ENCODE results near the gene ADAM33.

The ADAM33 gene, protein sequence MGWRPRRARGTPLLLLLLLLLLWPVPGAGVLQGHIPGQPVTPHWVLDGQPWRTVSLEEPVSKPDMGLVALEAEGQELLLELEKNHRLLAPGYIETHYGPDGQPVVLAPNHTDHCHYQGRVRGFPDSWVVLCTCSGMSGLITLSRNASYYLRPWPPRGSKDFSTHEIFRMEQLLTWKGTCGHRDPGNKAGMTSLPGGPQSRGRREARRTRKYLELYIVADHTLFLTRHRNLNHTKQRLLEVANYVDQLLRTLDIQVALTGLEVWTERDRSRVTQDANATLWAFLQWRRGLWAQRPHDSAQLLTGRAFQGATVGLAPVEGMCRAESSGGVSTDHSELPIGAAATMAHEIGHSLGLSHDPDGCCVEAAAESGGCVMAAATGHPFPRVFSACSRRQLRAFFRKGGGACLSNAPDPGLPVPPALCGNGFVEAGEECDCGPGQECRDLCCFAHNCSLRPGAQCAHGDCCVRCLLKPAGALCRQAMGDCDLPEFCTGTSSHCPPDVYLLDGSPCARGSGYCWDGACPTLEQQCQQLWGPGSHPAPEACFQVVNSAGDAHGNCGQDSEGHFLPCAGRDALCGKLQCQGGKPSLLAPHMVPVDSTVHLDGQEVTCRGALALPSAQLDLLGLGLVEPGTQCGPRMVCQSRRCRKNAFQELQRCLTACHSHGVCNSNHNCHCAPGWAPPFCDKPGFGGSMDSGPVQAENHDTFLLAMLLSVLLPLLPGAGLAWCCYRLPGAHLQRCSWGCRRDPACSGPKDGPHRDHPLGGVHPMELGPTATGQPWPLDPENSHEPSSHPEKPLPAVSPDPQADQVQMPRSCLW

DNA sequence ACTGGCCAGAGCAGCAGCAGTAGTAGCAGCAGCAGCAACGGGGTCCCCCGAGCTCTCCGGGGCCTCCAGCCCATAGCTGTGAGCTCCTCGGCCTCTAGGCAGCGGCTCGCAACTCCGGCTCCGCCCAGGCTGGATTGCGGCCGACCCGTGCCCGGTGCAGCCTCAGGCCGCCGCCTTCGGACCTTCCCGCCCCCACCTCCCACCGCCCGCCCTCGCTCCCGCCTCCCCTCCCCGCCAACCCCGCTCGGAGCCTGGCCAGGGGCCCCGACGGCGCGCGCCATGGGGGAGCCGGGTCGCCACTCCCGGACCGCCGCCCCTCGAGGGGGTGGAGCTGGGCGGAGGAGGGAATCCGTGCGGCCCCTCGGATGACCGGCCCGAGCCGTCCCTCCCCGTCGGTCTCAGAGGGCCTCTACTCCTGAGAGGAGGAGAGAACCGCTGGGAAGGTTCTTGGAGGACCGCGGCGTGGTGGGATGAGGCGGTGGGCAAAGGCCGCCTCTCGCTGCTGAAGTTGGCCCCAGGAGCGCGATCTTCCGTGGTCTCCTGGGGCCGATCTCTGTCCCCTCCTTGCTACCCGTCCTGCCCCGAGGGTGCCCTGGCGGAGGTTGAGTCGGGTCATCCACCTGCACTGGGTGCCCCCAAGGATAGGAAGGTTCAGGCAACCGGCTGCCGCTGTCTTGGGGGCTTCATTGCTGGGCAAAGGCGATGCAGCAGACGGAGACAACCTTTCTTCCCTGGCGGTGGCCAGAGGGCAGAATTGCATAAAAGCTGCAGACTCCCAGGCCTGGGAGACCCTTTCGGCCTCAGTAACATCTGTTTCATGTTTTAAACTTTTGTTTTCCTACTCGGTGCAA, at the start of gene ADAM33:
TSS of gene ADAM33 (minus strand) at position 80 of the 851 bp plus-strand sequence. CDS start at position 74, 6 bp downstream.
- DNase-seq (ENCODE audit: low read depth, low spot score), result no peak

DNA sequence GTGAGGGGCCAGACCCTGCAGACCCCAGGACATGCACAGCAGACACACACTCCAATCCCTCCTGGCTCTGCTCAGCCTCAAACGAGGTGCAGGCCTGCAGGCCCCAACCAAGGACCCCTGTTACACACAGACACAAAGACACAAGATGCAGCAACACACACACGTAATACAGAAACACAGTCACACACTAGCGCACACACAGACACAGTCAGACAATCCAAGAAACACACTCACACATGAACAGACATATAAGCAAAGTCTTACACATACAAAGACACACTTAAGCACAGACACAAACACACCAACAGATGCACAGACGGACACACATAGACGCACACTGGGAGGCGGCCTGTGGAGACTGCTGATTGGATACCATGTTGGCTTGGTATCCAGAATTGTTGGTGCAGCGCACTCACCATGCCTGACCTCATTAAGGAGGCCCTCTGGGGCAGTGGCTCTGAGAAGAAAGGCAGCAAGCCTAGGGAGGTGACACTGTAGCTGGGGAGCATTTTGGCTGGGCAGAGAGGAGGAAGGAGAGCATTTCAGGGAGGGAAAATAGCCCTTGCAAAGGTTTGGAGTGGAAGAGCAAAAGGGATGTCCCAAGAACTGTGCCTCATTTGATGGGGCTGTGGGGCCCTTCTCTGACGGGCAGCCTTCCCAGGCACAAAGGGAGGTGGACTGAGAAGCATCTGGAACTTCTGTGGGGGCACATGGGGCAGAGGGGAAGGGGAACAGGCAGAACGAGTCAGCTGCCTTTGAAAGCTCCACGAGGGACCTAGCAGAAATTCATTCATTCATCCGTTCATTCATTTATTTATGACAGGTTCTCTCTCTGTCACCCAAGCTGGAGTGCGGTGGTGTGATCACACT, 49.2 kb upstream of the ADAM33 start:
- no peak for DNase-seq (ENCODE audit: low read depth, low spot score)

DNA sequence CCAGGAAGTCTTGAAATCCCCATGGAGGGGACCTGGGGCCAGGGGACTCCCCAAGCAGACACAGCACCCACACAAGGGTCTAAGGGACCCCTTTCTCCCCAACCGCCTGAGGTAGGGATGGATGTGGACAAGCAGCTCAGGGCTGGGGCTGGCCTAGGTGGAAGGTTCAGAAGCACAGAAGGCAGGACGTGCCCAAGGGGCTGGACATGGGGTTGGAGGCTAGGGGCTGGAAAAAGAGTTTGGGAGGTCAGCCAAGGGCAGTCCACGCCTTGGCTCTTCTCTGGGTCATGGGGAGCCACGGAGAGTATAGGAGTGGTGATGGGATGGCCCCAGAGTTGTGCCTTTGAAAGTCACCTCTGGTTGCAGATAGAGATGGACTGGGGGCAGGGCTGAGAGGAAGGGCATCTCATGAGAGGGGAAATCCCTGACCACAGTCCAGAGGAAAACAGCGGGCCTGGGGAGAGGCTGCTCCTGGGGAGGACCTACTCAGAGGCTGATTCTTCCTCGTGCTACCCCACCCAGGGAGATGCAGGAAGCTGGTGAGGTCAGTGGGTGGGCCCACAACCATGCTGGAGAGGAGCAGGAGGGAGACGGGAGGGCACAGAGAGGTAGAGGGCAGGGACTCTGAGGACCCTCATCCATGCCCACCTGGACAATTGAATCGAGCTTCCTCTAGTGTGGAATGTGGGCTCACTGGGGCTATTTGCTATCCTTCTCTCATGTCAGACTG, 48.2 kb upstream of the ADAM33 start:
- DNase-seq (ENCODE audit: low read depth, low spot score), result no peak

DNA sequence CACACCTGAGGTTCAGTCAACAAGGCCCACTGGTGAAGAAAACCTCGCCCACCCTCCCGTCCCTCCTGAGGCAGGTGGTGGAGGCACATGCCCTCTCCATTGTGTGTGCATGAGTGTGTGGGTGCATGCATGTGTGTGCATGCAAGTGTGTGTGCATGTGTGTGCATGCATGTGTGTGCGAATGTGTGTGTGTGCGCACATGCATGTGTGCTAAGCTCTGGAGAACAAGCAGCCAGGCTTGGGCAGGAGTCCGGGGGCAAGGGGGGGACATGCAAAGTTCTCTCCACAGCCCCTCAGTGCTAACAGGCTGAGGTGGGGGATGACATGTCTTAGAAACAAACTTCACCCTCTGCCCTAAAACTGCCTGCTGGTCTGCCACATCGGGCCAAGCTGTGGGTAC, 47.6 kb upstream of the ADAM33 start:
- no peak for DNase-seq (ENCODE audit: low read depth, low spot score)

DNA sequence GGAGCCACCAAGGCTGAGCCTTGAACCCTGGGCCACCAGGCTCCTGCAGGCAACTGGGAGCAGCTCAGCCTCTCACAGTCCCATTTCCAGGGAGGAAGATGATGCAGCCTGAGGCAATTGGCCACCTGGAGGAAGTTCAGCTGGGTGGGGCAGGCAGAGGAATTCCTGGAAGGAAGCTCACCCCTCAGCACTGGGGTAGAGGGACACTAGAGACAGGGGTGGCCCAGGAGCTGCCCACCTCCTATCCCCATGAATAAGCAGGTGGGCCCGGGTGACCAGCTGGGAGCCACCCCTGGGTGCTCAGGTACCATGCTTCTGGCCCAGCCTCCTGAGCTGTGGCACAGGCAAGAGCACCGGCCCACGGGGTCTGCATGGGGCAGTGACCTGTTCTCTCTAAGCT, 47.1 kb upstream of the ADAM33 start:
- DNase-seq (ENCODE audit: low read depth, low spot score), result no peak

DNA sequence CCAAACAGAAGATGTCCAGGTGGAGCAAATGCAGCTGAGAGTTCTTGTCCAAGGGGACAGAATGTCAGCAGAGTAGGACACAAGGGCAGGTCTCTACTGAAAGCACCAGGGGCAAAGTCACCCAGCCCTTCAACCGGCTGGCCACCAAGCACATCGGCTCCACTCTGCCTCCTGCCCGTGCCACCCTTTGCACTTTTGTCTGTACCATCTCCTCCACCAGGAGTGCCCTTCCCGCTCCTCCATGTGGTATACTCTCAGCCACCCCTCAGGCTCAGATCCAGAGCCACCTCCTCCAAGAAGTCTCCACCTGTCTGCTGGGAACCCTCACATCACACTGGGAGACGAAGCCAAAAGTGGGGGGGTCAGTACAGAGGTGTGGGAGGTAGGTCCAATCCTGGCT, 46.5 kb upstream of the ADAM33 start:
- no peak for DNase-seq (ENCODE audit: low read depth, low spot score)

DNA sequence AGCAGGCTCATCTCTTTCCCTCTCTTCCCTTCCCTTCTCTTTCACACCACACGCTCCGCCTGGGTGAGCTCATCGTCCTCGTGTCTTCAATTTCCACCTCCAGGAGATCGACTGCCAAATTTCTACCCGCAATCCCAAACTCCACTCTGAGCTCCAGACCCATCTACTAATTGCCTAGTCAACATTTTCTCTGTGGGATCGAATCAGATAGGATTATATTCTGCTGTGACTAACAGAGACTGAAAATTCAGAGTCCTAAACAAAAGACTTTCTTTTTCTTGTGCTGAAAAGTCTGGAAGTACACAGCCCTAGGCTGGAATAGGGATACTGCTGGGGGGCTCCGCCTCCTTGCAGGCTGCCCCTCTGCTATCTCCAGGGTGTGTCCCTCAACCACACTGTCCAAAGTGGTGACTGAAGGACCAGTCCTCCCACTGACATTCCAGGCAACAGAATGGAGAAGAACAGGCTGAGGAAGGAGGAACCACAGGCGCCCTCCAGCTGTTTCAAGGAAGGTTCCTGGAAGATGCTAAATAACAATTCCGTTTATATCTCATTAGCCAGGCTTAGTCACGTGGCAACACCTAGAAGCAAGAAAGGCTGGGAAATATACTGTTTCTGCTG, 45.7 kb upstream of the ADAM33 start:
- no peak for DNase-seq (ENCODE audit: low read depth, low spot score)

DNA sequence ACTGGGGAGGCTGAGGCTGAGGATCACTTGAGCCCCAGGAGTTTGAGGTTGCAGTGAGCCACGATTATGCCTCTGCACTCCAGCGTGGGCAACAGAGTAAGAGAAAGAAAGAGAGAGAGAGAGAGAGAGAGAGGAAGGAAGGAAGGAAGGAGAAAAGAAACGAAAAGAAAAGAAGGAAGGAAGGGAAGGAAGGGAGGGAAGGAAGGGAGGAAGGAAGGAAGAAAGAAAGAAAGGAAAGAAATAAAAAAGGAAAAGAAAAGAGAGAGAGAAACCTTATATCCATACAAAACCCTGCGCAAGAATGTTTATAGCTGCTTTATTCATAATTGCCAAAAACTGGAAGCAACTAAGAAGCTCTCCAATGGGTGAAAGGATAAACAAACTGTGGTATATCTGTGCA, 42.5 kb upstream of the ADAM33 start:
- DNase-seq (ENCODE audit: low read depth, low spot score), result no peak

DNA sequence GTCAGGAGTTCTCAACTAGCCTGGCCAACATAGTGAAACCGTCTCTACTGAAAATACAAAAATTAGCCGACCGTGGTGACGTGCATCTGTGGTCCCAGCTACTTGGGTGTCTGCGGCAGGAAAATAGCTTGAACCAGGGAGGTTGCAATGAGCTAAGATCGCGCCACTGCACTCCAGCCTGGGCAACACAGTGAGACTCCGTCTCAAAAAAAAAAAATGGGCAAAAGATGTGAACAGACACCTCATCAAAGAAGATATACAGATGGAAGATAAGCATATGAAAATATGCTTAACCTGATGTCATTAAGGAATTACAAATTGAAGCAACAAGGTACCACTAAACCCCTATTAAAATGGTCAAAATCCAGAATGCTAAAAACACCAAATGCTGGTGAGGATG, 41.5 kb upstream of the ADAM33 start:
- no peak for DNase-seq (ENCODE audit: low read depth, low spot score)

DNA sequence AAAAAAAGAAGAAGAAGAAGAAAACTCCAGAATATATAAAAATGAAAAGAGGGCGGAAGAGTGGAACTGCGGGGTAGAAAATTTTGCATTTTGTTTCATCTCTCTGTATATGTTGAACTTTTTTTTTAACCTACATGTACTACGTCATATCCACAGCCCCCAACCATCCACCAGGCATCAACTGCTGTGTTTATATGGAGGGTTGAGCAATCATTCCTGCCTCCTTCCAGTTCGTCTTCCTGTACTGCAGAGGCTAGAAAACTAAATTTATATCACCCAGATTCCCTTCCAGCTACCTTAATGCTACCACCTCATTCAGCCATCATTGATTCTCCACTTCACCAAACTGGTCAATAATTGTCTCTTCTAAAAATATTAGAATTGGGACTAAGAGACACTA, 40.1 kb upstream of the ADAM33 start:
- DNase-seq (ENCODE audit: low read depth, low spot score), result no peak

DNA sequence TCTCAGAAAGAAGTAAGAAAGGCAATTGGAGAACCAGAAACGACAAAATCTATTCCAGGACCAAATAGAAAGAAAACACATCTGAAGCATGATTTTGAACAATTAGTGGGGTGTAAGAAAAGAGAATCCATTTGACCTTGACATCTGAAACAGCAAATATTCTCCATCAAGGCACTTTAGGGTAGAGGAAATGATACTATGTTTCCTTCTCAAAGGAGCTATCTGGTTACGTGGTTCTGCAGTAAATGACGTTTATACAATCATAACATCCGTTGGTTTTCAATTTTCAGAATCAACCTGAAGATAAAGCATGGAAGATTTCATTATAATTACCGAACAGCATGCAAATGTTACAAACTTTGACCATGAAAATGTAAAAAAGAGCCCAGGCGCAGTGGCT, 38.8 kb upstream of the ADAM33 start:
- DNase-seq (ENCODE audit: low read depth, low spot score), result no peak

DNA sequence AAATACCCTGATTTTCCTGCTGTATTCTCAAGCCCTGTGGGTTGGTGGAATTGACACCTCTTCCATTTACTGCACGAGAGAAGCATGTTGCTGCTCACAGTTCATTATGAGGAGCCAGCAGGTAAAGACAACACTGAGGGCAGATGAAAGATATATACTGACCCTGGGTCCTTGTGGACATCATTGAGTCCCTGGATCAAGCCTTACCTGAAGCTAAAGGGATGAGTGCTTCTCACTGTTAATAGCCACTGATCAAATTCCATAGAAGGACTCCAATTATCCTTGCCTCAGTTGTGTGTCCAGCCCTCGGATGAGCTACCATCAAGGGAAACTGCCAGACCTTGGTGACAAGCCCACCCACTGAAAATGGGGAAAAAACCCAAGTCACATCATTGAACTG, 38.3 kb upstream of the ADAM33 start:
- no peak for DNase-seq (ENCODE audit: low read depth, low spot score)

DNA sequence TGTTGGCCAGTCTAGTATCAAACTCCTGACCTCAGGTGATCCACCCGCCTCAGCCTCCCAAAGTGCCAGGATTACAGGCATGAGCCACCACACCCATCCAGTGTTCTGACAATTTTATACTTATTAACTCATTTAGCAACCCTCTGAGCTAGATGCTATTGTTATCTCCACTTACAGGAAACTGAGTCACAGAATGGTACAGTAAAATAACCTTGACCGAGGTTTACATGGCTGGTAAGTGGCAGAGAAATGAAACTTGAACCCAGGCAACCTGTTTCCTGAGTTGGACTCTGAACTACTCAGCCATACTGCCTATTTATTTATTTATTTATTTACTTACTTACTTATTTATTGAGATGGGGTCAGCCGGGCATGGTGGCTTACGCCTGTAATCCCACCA, 37.2 kb upstream of the ADAM33 start:
- DNase-seq (ENCODE audit: low read depth, low spot score), result no peak

DNA sequence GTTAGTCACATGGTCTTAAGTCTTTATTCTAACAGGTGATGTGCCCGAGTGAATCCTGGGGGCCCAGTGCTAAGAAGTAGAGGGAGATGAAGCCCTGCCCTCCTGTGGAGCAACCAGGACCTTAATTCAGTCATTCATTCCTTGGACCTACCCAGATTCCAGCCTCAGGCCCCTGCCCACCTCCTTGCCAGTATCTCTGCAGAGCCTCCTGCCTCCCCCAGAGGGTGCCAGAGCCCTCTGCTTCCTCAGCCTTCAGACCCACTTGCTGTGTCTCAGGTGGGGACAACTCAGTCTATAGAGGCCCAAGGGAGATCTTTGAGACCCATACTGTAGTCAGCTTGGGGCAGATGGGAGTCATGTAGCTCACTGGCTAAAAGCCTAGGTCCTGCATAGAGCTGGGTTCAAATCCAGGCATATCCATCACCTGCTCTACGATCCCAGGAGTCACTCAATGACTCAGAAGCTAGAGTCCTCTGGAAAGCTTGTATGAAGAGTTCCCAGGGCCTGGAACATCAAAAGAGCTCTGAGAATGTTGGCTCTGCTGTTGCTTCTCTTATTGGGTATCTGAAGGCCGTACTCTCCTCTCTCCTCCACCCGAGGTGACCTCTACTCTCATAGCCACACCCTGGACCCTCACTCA, 34.5 kb upstream of the ADAM33 start:
- DNase-seq (ENCODE audit: low read depth, low spot score), result no peak

DNA sequence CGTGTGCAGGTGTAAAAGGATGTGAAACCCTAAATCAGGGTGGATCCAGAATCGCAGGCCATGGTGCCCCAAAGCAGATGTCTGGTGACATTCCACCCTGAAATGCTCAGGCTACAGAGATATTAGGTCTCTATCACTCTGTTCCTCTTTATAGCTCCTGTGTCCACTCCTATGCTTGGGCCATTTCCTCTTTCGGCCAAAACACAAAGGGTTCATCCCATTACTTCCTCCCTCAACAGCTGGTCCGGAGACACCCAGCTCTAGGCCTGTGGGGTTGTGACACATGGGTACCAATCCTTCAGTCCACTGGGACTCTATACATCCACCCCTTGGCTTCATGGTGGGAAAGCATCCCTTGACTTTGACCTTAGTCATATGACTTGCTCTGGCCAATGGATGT, 32.3 kb upstream of the ADAM33 start:
- no peak for DNase-seq (ENCODE audit: low read depth, low spot score)

DNA sequence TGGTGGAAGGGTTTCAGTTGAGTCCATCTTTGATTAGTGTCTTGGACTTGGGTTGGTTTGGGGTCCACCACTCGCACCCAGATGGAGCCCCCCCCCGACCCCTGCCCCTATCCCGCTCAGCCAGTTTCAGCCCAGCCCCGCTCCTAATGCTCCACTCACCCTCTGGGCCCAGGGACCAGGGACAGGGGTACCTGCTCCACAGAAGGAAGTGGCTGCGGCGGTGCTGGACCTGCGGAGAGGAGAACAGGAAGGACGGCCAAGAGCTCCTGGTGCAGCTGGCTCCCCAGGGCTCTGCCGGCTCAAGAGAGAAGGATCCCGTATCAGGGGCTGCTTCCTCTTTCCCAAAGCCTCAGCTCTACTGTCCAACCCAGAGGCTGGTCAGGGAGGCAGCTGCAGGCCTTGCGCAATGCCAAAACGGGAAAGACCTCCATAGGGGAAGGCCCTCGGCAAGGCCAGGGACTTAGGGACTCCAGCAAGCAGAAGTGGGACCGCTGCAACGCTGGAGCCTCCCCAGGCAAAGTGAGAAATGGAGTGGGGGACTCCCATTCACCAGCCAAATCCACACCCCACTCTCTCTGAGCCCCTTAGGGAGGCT, 30.6 kb upstream of the ADAM33 start, which contains the start of gene SIGLEC1:
TSS of gene SIGLEC1 (minus strand) at position 322 of the 595 bp plus-strand sequence. CDS start 5,472 bp downstream, outside the sequence.
- no peak for DNase-seq (ENCODE audit: low read depth, low spot score)

DNA sequence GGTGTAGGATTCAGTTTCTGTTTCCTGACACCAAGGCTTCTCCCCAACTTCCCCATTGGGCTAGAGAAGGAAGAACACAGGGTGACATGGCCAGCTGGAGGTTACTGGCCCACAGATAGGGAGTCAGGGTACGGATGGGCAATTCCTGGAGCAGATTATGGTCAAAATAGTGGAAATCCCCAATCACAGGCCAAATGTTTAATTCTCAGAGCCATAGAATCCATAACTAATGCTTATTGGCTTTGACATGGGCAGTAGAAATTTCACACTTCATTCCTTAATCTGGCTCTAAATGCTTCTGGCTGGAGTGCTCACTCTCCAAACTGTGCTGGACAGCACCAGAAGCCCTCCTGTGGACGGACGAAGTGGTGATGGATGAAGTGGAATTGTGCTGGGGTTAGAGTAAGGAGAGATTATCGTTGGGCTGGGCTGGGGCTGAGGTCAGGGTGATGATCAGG, 29.7 kb upstream of the ADAM33 start:
- no peak for DNase-seq (ENCODE audit: low read depth, low spot score)

DNA sequence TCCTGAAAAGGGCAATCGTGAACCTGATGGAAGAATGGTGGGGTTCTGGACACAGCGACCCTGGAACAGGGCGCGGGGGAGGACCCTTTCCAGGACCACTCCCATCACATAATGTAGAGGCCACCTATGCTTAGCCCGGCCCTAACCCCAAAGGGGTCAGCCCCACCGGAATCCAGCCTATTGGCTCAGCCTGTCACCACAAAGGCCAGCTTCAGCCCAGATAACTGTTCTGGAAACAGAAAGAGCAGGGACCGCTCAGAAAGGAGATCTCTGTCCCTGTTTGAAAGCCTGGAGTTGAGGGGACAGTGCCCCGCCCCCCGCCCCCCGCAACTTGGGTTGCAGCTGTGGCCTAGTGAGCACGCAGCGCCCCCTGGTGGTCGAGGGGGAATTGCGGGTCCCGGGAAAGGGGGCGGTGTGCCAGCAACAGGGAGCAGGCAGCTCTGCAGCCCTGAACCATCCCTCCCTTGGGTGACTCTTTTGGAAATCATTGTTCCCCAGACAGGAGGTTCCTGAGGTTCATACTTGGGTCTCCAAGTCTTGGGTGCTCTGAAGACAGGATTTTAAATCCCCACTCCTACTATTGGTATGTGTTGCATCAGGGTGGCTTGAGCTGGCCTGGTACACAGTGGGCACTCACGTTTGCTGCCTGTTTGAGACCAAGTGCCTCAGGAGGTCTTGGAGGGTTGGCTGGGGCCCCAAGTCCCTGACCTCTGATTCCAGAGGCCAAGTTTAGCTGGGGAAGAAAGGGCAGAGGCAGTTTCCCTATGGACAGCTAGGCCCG, 29.1 kb upstream of the ADAM33 start:
- DNase-seq (ENCODE audit: low read depth, low spot score), result no peak
